ENCODE data around the gene TMBIM6. TPM values are rescaled to one million over a fixed set of nuclear protein-coding genes. Genes with fewer than 3 reads are reported as not detected.
A peak's percentile ranks its signal among the peaks of the same experiment; 100 is the strongest.

Gene TMBIM6
- total RNA-seq, 2 donors from 2014 or later, result 196 to 248 TPM

- Histone ChIP-seq H3K27me3 (no peaks in the 10 kb centered on the region), H3K27ac (peak overlapping the region; percentile 73 to 75), H3K4me1 (peaks cover 0 to 64% of the 10 kb centered on the region in 2 donors), H3K4me3 (peak overlapping the region in 1 of 2 donors; percentile 20), H3K9me3 (no peaks in the 10 kb centered on the region), H3K36me3 (no peaks in the 10 kb centered on the region)
- TF ChIP-seq CTCF (IDR thresholded peaks at IDR 0.05), result no peak
- peak; percentile 74 for DNase-seq (ENCODE audit: low spot score)
Observed at GRCh38 chr12:49698619-49699545, 42.5 kb upstream of the TMBIM6 start.

- no peak overlapping the region for H3K27ac ChIP-seq
- H3K4me3 ChIP-seq, result no peak overlapping the region
- no peaks in the 10 kb centered on the region for H3K27me3 ChIP-seq
- H3K36me3 ChIP-seq, result no peaks in the 10 kb centered on the region
- no peak for TF ChIP-seq CTCF (IDR thresholded peaks at IDR 0.05)
- peaks cover 0 to 70% of the 10 kb centered on the region in 2 donors for H3K4me1 ChIP-seq
- no peaks in the 10 kb centered on the region for H3K9me3 ChIP-seq
- no peak for DNase-seq (ENCODE audit: low spot score)
Observed at GRCh38 chr12:49702009-49702408, 39.3 kb upstream of the TMBIM6 start.

- Histone ChIP-seq H3K9me3 (no peaks in the 10 kb centered on the region), H3K4me1 (peaks cover 0 to 64% of the 10 kb centered on the region in 2 donors), H3K27ac (peak overlapping the region; percentile 30 to 43), H3K36me3 (no peaks in the 10 kb centered on the region), H3K4me3 (no peak overlapping the region), H3K27me3 (no peaks in the 10 kb centered on the region)
- no peak for TF ChIP-seq CTCF (IDR thresholded peaks at IDR 0.05)
- DNase-seq (ENCODE audit: low spot score), result no peak
Observed at GRCh38 chr12:49702676-49703215, 38.6 kb upstream of the TMBIM6 start.

- H3K27ac ChIP-seq, result peak overlapping the region in 1 of 2 donors; percentile 43
- H3K4me1 ChIP-seq, result peaks cover 0 to 58% of the 10 kb centered on the region in 2 donors
- no peaks in the 10 kb centered on the region for H3K36me3 ChIP-seq
- no peak overlapping the region for H3K4me3 ChIP-seq
- H3K9me3 ChIP-seq, result no peaks in the 10 kb centered on the region
- no peak for DNase-seq (ENCODE audit: low spot score)
- no peak for TF ChIP-seq CTCF (IDR thresholded peaks at IDR 0.05)
- H3K27me3 ChIP-seq, result no peaks in the 10 kb centered on the region
Observed at GRCh38 chr12:49703647-49704137, 37.7 kb upstream of the TMBIM6 start.

GRCh38 chr12:49705479-49706134 is 35.8 kb upstream of the TMBIM6 start:
- TF ChIP-seq CTCF (IDR thresholded peaks at IDR 0.05), result no peak
- peak overlapping the region; percentile 78 to 87 for H3K4me3 ChIP-seq
- H3K36me3 ChIP-seq, result no peaks in the 10 kb centered on the region
- peak overlapping the region; percentile 93 to 95 for H3K27ac ChIP-seq
- no peaks in the 10 kb centered on the region for H3K9me3 ChIP-seq
- DNase-seq (ENCODE audit: low spot score), result peak; percentile 76
- H3K27me3 ChIP-seq, result no peaks in the 10 kb centered on the region
- H3K4me1 ChIP-seq, result peaks cover 0 to 44% of the 10 kb centered on the region in 2 donors
